IPS-NIHi7 (cell line): ENCODE data around the gene DHX35.

Experiments
- DNase-seq: peaks from one replicate; pipeline ENCODE4 v3.0.0; 2012; ENCODE audit warnings: mixed read lengths; ENCODE audit errors: extremely low spot score

DHX35 gene

DNA sequence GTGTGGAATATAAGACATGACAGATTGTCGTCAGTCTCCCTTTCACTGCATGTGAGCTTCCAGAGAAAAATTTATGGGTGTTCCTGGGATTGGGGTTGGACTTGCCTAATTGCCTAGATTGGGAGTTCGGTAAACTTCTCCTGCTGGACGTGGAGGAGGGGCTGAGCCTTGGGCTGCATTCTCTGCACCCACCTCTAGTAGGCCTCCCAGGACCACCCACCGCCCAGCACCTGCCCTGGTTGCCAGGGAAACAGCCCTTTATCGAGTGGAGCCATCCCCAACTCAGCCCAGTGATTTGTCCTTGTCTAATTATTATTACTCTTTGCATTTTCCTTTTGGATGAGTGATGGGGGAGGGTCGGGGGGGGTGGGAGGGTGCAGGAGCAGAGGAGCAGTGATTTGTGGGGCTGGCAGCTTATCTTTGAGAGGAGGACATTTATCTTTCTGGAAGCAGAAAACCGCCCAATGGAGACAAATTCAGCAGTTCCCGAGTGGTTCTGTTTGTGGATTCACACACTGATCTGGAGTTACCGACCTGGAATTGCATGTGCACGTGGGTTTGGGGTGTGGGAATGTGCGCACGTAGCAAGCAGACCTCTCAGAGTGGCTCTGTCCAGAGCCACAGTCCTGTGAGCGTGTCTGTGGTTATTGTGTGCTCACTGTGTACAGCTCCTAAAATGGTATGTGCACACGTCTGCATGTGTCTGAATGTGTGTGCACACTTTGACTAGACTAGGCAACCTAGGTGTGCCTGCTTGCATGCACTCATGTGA, 104.5 kb downstream of the DHX35 start:
- peak; percentile 90 for DNase-seq

DNA sequence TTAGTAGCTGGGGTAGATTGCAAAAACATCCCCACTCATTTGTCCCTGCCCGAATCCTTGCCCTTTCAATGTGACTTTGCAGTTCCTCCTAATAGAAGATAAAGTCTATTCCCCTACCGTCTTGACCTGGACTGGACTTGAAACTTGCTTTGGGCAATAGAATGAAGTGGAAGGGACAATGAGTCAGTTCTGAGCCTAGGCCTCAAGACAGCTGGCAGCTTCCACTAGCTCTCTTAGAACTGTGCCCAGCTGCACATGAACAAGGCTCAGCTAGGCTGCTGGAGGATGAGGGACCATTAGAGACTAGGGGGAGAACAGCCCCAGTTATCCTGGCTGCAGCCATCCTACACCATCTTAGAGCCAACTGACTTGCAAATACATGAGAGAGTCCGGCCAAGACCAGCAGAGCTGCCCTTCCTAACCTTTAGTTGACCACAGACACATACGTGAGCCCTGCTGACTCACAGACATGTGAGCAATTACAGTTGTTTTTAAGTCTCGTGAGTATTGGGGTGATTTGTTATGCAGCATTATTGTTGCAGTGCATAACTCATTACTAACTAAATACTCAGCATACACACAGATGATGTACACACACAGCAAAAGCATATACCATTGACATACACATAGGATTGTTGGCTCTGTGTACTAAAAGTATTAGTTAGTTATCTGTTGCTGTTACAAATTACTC, 105.5 kb downstream of the DHX35 start:
- no peak for DNase-seq

GRCh38 chr20:39069976-39070375, 107.8 kb downstream of the DHX35 start:
- no peak for DNase-seq

DNA sequence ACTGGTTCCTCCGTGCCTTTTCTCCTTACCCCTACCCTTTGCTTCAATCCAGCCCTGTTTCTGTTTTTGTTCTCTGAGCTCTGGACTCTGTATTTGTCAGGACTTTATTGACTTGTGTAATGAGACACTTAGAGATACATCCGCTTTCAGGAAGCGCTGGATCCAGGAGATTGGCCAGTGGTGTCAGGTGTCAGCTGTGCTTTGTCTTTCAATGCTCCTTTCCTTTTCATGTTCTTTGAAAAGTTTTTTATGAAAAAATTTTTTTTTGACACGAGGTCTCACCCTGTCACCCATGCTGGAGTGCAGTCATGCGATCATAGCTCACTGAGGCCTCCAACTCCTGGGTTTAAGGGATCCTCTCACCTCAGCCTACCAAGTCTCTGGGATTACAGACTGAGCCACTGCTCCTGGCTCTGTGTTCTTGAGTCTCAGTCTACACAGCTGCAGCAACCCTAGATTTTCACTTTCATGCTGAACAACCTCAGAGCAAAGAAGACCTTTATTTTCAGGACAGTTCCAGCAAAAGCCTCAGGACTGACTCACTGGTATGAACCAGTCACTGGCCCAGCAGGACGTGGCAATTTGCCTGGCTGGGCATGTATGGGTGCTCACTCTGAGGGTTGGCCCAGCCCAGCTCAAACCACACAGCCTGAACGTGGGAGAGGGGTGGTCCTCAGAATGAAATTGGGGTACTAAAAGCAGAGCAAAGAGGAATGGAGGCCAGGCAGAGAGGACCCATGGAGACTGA, 108.5 kb downstream of the DHX35 start:
- DNase-seq, result no peak

DNA sequence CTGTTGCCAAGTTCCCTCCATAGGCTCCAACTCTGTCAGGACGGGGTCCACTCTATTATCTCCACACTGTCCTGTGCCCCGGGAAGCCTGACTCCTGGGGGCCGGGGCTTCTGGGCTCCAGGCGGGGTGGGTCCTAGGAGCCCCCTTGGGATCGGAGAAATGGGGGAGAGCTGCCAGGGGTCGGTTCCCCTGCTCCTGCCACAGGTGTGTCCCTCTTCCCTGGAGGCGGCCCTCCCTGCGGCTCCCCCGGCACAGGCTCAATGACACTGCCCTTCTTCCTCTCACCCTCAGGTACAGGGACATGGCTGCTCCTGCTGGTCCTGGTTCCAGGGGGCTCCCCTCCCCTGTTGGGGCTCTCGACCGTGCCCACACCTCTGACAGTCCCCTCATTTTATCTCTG, 110.0 kb downstream of the DHX35 start:
- DNase-seq, result no peak

- no peak for DNase-seq
Measured at GRCh38 chr20:39072653-39073052, 110.5 kb downstream of the DHX35 start.

GRCh38 chr20:39075731-39076130, 113.6 kb downstream of the DHX35 start:
- no peak for DNase-seq

DNA sequence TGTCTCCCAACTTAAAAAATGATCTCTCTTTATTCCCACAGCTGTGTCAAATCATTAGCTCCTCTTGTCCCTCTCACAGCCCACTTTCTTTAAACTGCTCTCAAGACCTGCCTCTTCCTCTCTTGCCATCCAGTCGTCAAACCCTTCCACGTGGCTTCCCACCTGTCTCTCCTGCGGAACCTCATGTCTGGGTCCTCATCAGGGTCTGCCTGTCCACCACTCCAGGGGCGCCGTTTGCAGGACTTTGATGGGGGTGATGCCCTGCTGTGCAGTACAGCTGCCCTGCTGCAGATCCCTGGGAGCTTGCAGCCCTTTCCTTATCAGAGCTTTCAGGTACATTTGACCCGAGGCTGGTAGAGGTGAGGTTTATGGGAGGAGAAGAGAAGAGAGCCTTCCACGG, 114.8 kb downstream of the DHX35 start:
- DNase-seq, result no peak

GRCh38 chr20:39080326-39080725, 118.2 kb downstream of the DHX35 start:
- DNase-seq, result no peak

DNA sequence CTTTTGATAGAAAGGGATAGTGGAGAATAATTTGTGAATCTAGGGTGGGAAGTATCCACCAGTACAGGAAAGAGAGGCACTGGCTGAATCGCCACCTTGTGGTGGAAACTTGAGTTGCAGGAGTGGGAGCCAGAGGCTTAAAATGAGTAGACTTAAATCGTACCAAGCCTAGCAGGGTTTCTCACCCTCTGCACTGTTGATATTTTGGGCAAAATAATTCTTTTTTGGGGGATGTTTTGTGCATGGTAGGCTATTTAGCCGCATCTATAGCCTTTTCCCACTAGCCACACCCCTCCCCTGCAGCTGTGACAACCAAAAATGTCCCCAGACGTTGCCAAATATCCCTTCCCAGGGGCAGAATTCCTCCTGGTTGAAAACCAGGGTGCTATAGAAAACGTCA, 119.1 kb downstream of the DHX35 start:
- peak; percentile 88 for DNase-seq

GRCh38 chr20:39082622-39083398, 120.7 kb downstream of the DHX35 start:
- DNase-seq, result no peak

DNA sequence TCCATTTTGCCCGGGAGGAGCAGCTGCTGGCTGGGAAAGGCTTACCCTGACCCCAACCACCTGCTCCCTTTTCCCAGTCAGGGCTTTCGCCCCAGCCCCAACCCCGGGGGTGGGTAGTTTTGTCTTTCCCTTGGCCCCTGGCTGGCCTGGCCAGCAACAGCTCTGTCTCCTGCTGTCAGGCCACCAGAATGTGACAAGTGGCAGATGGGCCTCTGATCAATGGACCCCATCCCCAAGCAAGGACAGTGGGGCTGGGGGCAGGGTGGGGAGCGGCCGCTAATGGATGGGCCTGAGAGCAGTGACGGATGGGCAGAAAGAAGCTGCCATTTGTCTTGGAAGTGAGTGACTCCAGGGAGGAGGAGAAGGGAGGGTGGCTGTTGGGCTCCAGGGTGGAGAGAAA, 121.6 kb downstream of the DHX35 start:
- DNase-seq, result no peak

- no peak for DNase-seq
Measured at GRCh38 chr20:39089029-39089428, 126.9 kb downstream of the DHX35 start.
